ENCODE results near the gene MEPE. TPM values are rescaled to one million over a fixed set of nuclear protein-coding genes. Genes with fewer than 3 reads are reported as not detected.
A peak's percentile ranks its signal among the peaks of the same experiment; 100 is the strongest.

The MEPE gene
- total and polyA plus RNA-seq, 2 of the 8 experiments (the other 6 are each of a cell fraction or from before 2014, with no cell fraction given), result not detected

DNA sequence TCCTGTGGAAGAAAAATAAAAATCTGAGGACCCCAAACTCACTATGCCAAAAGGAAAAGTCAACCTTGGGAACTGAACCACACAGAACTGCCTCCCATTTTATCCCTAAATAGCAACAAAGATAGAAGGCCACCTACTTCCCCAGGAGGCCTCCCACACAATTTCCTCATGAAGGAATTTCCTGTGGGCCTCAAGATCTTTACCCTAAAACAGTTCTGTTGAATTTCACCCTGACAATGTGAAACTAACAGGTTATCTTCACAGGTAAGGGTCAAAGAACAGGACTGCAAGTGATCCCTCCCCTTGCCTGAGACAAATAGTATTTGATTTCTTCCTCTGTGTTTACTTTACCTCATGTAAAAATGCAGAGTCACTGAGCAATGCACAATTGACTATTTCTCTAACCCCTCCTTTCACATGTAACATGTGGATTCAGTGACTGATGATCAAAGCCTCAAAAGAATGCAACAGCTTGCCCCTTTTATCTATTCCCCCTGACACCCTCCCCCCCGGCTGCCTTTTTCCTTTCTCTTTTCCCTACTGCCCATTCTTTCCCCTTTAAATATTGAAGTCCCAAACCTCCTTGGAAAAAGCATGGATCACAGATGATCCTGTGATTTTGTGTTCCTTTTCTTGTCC is 33.3 kb downstream of the MEPE start (continued):
- TF ChIP-seq TBP (IDR thresholded peaks at IDR 0.05; ENCODE audit: low read depth, low read length) (peak; percentile 66), TAF7 (optimal IDR thresholded peaks at IDR 0.05; ENCODE audit: borderline replicate concordance, low read depth, low read length) (peak; percentile 68), ASH2L (IDR thresholded peaks at IDR 0.05; ENCODE audit: low read length) (peak; percentile 34), YY1 (IDR thresholded peaks at IDR 0.05; ENCODE audit: low read depth, low read length) (no peak), GTF2F1 (IDR thresholded peaks at IDR 0.05; ENCODE audit: borderline replicate concordance, low read depth, low read length) (no peak), SRF (IDR thresholded peaks at IDR 0.05; ENCODE audit: low read depth, low read length) (no peak), JUN (IDR thresholded peaks at IDR 0.05; ENCODE audit: low read depth, low read length) (no peak), CEBPB (IDR thresholded peaks at IDR 0.05; ENCODE audit: low read depth, low read length) (no peak), SP2 (IDR thresholded peaks at IDR 0.05; ENCODE audit: low read length) (no peak), CHD1 (IDR thresholded peaks at IDR 0.05; ENCODE audit: low read depth, low read length) (no peak), CTCF (IDR thresholded peaks at IDR 0.05; ENCODE audit: control extremely low read depth in 1 of 3, insufficient read depth in 1 of 3, low read depth in 1 of 3, low read length in 3 of 3) (no peak), KDM5A (IDR thresholded peaks at IDR 0.05; ENCODE audit: low read length) (no peak), E2F6 (IDR thresholded peaks at IDR 0.05) (no peak), HDAC2 (IDR thresholded peaks at IDR 0.05; ENCODE audit: borderline replicate concordance in 1 of 2, low read depth in 2 of 2, low read length in 2 of 2) (0 out of 4 replicates have a peak, but pooled peaks of 1 of the 2 experiments have one; percentile 25), SIRT6 (IDR thresholded peaks at IDR 0.05; ENCODE audit: low read length) (no peak), EGR1 (IDR thresholded peaks at IDR 0.05; ENCODE audit: borderline replicate concordance, low read depth, low read length) (no peak), NRF1 (IDR thresholded peaks at IDR 0.05; ENCODE audit: low read depth, low read length) (no peak), POLR2AphosphoS5 (IDR thresholded peaks at IDR 0.05; ENCODE audit: low read depth, low read length) (peak; percentile 36; the same call in 1 of the 2 replicates), KDM4A (IDR thresholded peaks at IDR 0.05; ENCODE audit: low read depth, low read length, severe bottlenecking) (no peak), SP4 (IDR thresholded peaks at IDR 0.05; ENCODE audit: low read length) (no peak), RFX5 (IDR thresholded peaks at IDR 0.05; ENCODE audit: borderline replicate concordance, low read depth, low read length) (no peak), SP1 (IDR thresholded peaks at IDR 0.05; ENCODE audit: low read depth, low read length) (peak; percentile 59; the same call in 1 of the 2 replicates), SAP30 (IDR thresholded peaks at IDR 0.05; ENCODE audit: insufficient read depth, insufficient replicate concordance, low read length) (no peak)
